IPS DF 6.9 (cell line): ENCODE data around the gene NPTX2.

Experiments used
- DNase-seq: peaks from one replicate; pipeline ENCODE4 v3.0.0-alpha.2; 2013; ENCODE audit warnings: low read depth, low spot score
- H3K27ac ChIP-seq: one replicate; pipeline ENCODE4 v1.5.1; 2013; ENCODE audit warnings: low read length, control low read depth
- H3K27me3 ChIP-seq: 2 replicates; pipeline ENCODE4 v1.6.1; 2013; ENCODE audit warnings: mild to moderate bottlenecking, low read length; ENCODE audit not compliant: control insufficient read depth, insufficient read depth
- H3K36me3 ChIP-seq: 2 replicates; pipeline ENCODE4 v1.6.1; 2013; ENCODE audit warnings: low read length; ENCODE audit not compliant: control insufficient read depth, insufficient read depth
- H3K4me1 ChIP-seq: 2 replicates; pipeline ENCODE4 v1.6.1; 2013; ENCODE audit warnings: low read length; ENCODE audit not compliant: control insufficient read depth, insufficient read depth
- H3K4me3 ChIP-seq: 2 replicates; pipeline ENCODE4 v1.5.1; 2013; ENCODE audit warnings: mild to moderate bottlenecking, low read length
- H3K9me3 ChIP-seq: 2 replicates; pipeline ENCODE4 v1.6.1; 2013; ENCODE audit warnings: low read length, inconsistent platforms; ENCODE audit not compliant: control insufficient read depth, insufficient read depth
- WGBS: extraction: QIAGEN DNeasy Blood & Tissue Kit; methylation state at CpG from one replicate; pipeline ENCODE4 v1.1.7; 2013; ENCODE audit warnings: mixed read lengths, missing lambda C conversion rate; ENCODE audit not compliant: insufficient read length, insufficient coverage; 5-methylcytosine and 5-hydroxymethylcytosine counted together

NPTX2 gene

GRCh38 chr7:98618786-98619185 is 1.7 kb downstream of the NPTX2 start:
- Histone ChIP-seq H3K4me3 (no peak overlapping the region), H3K4me1 (no peaks in the 10 kb centered on the region), H3K27me3 (peaks cover 16% of the 10 kb centered on the region), H3K9me3 (no peaks in the 10 kb centered on the region), H3K27ac (no peak overlapping the region), H3K36me3 (no peaks in the 10 kb centered on the region)
- no CpG with 5 or more reads among the region's 2 CpGs for WGBS
- no peak for DNase-seq

GRCh38 chr7:98619450-98620321 is 2.6 kb downstream of the NPTX2 start:
- no peak overlapping the region for H3K27ac ChIP-seq
- H3K27me3 ChIP-seq = peaks cover 14% of the 10 kb centered on the region
- H3K4me3 ChIP-seq = no peak overlapping the region
- no peaks in the 10 kb centered on the region for H3K4me1 ChIP-seq
- WGBS = no CpG with 5 or more reads among the region's 27 CpGs
- no peak for DNase-seq
- no peaks in the 10 kb centered on the region for H3K9me3 ChIP-seq
- H3K36me3 ChIP-seq = no peaks in the 10 kb centered on the region

- Histone ChIP-seq H3K27ac (no peak overlapping the region), H3K4me3 (no peak overlapping the region), H3K36me3 (no peaks in the 10 kb centered on the region), H3K9me3 (no peaks in the 10 kb centered on the region), H3K27me3 (peaks cover 5% of the 10 kb centered on the region; the same call in 1 of the 2 replicates), H3K4me1 (no peaks in the 10 kb centered on the region)
- DNase-seq = no peak
- WGBS = no CpG with 5 or more reads among the region's 13 CpGs
Observed at GRCh38 chr7:98621573-98622482, 4.7 kb downstream of the NPTX2 start.

GRCh38 chr7:98622926-98623325 is 5.8 kb downstream of the NPTX2 start:
- no CpG with 5 or more reads among the region's 9 CpGs for WGBS
- Histone ChIP-seq H3K4me1 (0 out of 2 replicates have a peak, but pooled peaks cover 2% of the 10 kb centered on the region), H3K27me3 (peaks cover under 1% of the 10 kb centered on the region; the same call in 1 of the 2 replicates), H3K36me3 (no peaks in the 10 kb centered on the region), H3K4me3 (no peak overlapping the region), H3K27ac (no peak overlapping the region), H3K9me3 (no peaks in the 10 kb centered on the region)
- no peak for DNase-seq

GRCh38 chr7:98624846-98625420 is 7.8 kb downstream of the NPTX2 start:
- Histone ChIP-seq H3K27me3 (no peaks in the 10 kb centered on the region), H3K4me1 (0 out of 2 replicates have a peak, but pooled peaks cover 5% of the 10 kb centered on the region), H3K4me3 (no peak overlapping the region), H3K36me3 (no peaks in the 10 kb centered on the region), H3K27ac (no peak overlapping the region), H3K9me3 (no peaks in the 10 kb centered on the region)
- no CpG with 5 or more reads among the region's 28 CpGs for WGBS
- no peak for DNase-seq

GRCh38 chr7:98626460-98627412 is 9.7 kb downstream of the NPTX2 start:
- no peak for DNase-seq
- Histone ChIP-seq H3K27me3 (no peaks in the 10 kb centered on the region), H3K36me3 (no peaks in the 10 kb centered on the region), H3K4me1 (0 out of 2 replicates have a peak, but pooled peaks cover 5% of the 10 kb centered on the region), H3K9me3 (no peaks in the 10 kb centered on the region), H3K4me3 (no peak overlapping the region), H3K27ac (no peak overlapping the region)
- no CpG with 5 or more reads among the region's 35 CpGs for WGBS

GRCh38 chr7:98627413-98627790 is 10.3 kb downstream of the NPTX2 start:
- no peak for DNase-seq
- Histone ChIP-seq H3K9me3 (no peaks in the 10 kb centered on the region; the same call in 1 of the 2 replicates), H3K27ac (no peak overlapping the region), H3K36me3 (no peaks in the 10 kb centered on the region), H3K4me3 (no peak overlapping the region), H3K4me1 (0 out of 2 replicates have a peak, but pooled peaks cover 5% of the 10 kb centered on the region), H3K27me3 (no peaks in the 10 kb centered on the region)
- WGBS = no CpG with 5 or more reads among the region's 8 CpGs

- Histone ChIP-seq H3K4me3 (no peak overlapping the region), H3K27me3 (no peaks in the 10 kb centered on the region), H3K4me1 (0 out of 2 replicates have a peak, but pooled peaks cover 5% of the 10 kb centered on the region), H3K27ac (no peak overlapping the region), H3K9me3 (no peaks in the 10 kb centered on the region; the same call in 1 of the 2 replicates), H3K36me3 (no peaks in the 10 kb centered on the region)
- no CpG with 5 or more reads among the region's 16 CpGs for WGBS
- DNase-seq = no peak
Observed at GRCh38 chr7:98628418-98628817, 11.3 kb downstream of the NPTX2 start.

- DNase-seq = no peak
- Histone ChIP-seq H3K27ac (no peak overlapping the region), H3K36me3 (no peaks in the 10 kb centered on the region), H3K4me3 (no peak overlapping the region), H3K9me3 (no peaks in the 10 kb centered on the region; the same call in 1 of the 2 replicates), H3K4me1 (0 out of 2 replicates have a peak, but pooled peaks cover 5% of the 10 kb centered on the region), H3K27me3 (no peaks in the 10 kb centered on the region)
- WGBS = no CpG with 5 or more reads among the region's 13 CpGs
Observed at GRCh38 chr7:98629001-98629431, 11.9 kb downstream of the NPTX2 start.
